Mesenteric fat pad (tissue), 1 donor: Measurements from ENCODE around the gene PDE4DIP. TPM values are rescaled to one million over a fixed set of nuclear protein-coding genes. Genes with fewer than 3 reads are reported as not detected.
"Not testable (repeated sequence)": the region's sequence is repeated elsewhere in the genome, so short reads cannot be mapped to it uniquely, and the experiment has no call there.

Source experiments
- DNase-seq: peaks from one replicate; pipeline ENCODE4 v3.0.0-alpha.2; 2020; ENCODE audit warnings: low spot score
- total RNA-seq: library from RNA; stranded (reverse); fragmentation: NEBNext Ultra II Directional; extraction: Animal tissue kit (Norgen Biotek cat#: 25700); gene quantifications from one replicate; pipeline ENCODE4 v1.2.1, GENCODE V29; 2021
- donor health status: DM: yes; HTN: yes; CAD: no.

PDE4DIP gene
- total RNA-seq, 1 donor from 2014 or later: 126 TPM

- not testable (repeated sequence) for DNase-seq
Measured at GRCh38 chr1:148969126-148969525, 124.9 kb downstream of the PDE4DIP start.

- DNase-seq: not testable (repeated sequence)
Measured at GRCh38 chr1:148975453-148975852, 131.2 kb downstream of the PDE4DIP start.

GRCh38 chr1:148975866-148976537 lies 131.8 kb downstream of the PDE4DIP start:
- not testable (repeated sequence) for DNase-seq

GRCh38 chr1:148977785-148978184 lies 133.6 kb downstream of the PDE4DIP start:
- not testable (repeated sequence) for DNase-seq

GRCh38 chr1:148989378-148989777 lies 145.2 kb downstream of the PDE4DIP start:
- DNase-seq: not testable (repeated sequence)

GRCh38 chr1:148990233-148990788 lies 146.1 kb downstream of the PDE4DIP start:
- DNase-seq: not testable (repeated sequence)

DNA sequence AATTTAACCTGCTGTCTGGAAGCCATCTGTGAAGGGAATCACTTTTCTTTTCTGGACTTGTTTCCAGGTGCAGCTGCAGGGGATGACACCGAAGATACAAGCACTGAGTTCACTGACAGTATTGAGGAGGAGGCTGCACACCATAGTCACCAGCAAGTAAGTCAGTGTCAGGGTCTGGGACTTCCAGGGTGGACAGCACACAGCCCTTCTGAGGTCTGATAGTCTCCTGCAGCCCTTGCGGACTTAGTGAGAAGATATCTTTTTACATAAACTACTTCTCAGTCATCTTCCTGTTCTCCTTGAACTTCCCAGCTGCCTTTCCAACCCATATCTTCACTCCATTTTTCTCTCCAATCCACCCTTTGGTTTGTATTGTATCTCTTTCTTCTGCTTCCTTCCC lies 147.6 kb downstream of the PDE4DIP start:
- not testable (repeated sequence) for DNase-seq

GRCh38 chr1:148992364-148992763 lies 148.1 kb downstream of the PDE4DIP start:
- not testable (repeated sequence) for DNase-seq

DNA sequence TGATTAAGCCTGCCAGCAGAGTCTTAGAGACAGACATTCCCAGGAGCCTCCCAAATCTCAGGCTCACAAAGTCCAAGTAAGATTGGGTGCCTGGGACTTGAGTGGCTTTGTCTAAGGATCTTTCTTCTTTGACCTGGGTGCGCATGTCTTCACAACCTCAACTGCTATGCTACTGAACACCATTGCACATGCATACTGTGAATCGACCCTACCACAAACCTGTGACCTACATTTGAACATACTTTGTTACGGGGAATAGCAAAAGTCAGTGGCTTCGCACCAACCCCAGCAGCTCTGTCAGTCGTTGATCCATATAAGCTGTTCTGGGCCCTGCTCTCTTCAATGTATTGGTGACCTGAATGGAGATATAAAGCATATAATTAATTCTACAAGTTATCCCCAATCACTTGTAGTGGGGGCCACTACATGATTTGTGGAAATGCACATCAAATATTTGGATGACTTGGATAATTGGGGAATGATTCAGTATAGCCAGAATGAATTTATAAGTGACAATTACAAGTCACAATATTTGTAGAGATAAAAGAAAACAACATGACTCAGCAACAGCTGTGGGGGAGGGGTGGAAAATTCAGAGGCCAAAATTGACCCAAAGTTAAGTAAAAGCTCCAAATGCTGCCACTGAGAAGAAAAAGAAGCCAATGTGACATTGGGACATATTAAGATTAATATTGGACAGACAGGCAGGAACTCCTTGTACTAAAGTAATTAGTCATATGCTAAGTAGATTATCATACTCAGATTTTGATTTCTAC lies 152.4 kb downstream of the PDE4DIP start:
- DNase-seq: not testable (repeated sequence)

GRCh38 chr1:148997405-148997804 lies 153.2 kb downstream of the PDE4DIP start:
- DNase-seq: not testable (repeated sequence)

- not testable (repeated sequence) for DNase-seq
Measured at GRCh38 chr1:149002664-149003063, 158.4 kb downstream of the PDE4DIP start.

- DNase-seq: not testable (repeated sequence)
Measured at GRCh38 chr1:149008326-149008725, 164.1 kb downstream of the PDE4DIP start.

DNA sequence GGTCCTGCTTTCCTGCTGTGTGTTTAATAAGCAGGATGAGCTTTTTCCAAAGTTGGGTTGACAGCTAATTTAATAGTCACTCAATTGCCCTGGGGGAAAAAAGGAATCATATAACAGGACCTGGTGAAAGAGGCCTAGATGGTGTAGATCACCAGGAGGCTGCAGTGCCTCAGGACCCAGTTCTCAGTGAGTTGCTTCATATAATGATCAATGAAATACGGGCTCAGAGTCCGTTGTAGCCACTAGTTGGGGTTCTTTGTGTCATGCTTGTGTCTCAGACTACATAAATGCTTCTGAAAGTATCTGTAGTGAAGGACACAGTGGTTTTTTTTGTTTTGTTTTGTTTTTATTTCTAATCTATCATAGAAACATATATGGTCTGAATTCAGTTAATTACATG lies 164.5 kb downstream of the PDE4DIP start:
- not testable (repeated sequence) for DNase-seq

- DNase-seq: not testable (repeated sequence)
Measured at GRCh38 chr1:149009761-149010160, 165.5 kb downstream of the PDE4DIP start.

DNA sequence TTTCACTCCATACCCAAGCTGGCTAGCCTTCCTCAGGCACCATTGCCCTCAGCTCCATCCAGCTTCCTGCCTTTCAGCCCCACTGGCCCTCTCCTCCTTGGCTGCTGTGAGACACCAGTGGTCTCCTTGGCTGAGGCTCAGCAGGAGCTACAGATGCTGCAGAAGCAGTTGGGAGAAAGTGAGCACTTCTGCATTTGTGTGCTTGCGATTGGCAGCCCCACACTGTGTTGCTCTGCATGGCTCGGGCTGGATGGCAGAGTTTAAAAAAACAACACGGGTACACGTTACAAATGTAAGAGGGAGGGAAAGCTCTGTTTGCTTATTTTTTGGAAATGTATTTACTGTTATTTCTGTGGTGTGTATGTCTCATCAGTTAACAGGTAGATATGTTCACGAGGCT lies 168.4 kb downstream of the PDE4DIP start:
- DNase-seq: not testable (repeated sequence)

GRCh38 chr1:149013513-149013912 lies 169.3 kb downstream of the PDE4DIP start:
- DNase-seq: not testable (repeated sequence)

GRCh38 chr1:149015522-149015921 lies 171.3 kb downstream of the PDE4DIP start:
- not testable (repeated sequence) for DNase-seq

DNA sequence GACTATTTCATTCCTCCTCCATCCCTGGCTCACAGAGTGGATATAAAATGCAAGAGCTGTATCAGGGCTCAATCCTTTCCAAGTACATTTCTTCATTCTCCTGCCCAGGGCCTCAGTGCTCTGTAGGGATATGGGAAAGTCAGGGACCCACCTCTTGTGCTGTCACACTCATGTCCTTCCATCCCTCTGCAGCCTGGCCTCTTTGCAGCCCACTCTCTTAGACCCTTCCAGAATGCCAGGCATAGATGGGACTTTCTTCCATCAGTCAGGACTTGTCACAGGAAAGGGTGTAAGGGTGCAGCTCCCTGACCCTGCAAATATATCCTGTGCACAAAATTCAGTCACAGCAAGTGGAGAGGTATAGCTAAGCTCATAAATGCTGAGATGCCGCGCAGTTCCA lies 172.4 kb downstream of the PDE4DIP start:
- DNase-seq: not testable (repeated sequence)

DNA sequence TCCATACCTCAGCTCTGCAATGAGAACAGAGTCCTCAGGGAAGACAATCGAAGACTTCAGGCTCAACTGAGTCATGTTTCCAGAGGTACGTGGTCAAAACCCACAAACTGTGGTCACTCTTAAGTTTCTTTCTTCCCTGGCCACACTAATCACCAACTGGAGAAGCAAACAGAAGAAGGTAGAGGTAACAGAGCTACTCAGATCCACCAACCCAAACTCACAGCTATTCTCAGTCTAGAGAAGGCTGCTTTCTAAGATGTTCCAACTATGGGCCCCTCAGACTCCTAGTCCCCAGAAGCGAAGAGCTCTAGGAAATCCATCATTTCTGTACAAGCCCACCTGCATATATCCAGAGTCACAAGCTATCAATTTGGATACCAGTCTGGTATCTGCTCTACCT lies 174.3 kb downstream of the PDE4DIP start:
- not testable (repeated sequence) for DNase-seq

GRCh38 chr1:149024327-149024726 lies 180.1 kb downstream of the PDE4DIP start:
- not testable (repeated sequence) for DNase-seq

- not testable (repeated sequence) for DNase-seq
Measured at GRCh38 chr1:149033916-149034315, 189.7 kb downstream of the PDE4DIP start.

GRCh38 chr1:149043056-149043455 lies 198.8 kb downstream of the PDE4DIP start:
- not testable (repeated sequence) for DNase-seq
